Activated CD8-positive, alpha-beta memory T cell treated with anti-CD3 and anti-CD28 coated beads for 4 hours (primary cell): ENCODE data around the gene IDH2.
"Not testable (repeated sequence)": the region's sequence is repeated elsewhere in the genome, so short reads cannot be mapped to it uniquely, and the experiment has no call there.

Experiments used
- DNase-seq, 2 donors: peaks; one replicate each; pipeline ENCODE4 v3.0.0-alpha.2; 2020; ENCODE audit warnings: low read depth in 2 of 2

Gene IDH2

GRCh38 chr15:90084876-90085423 lies 17.3 kb downstream of the IDH2 start:
- no peak for DNase-seq

GRCh38 chr15:90083954-90084607 lies 18.2 kb downstream of the IDH2 start:
- DNase-seq, result no peak

- DNase-seq, result no peak
These were observed 18.8 kb downstream of the IDH2 start for GRCh38 chr15:90083419-90083818.

- DNase-seq, result no peak
These were observed 20.0 kb downstream of the IDH2 start for GRCh38 chr15:90082140-90082715.

- DNase-seq, result no peak
These were observed 21.4 kb downstream of the IDH2 start for GRCh38 chr15:90080818-90081393.

GRCh38 chr15:90080458-90080755 lies 21.9 kb downstream of the IDH2 start:
- no peak for DNase-seq

GRCh38 chr15:90079619-90080457 lies 22.4 kb downstream of the IDH2 start:
- no peak for DNase-seq

GRCh38 chr15:90078965-90079364 lies 23.3 kb downstream of the IDH2 start:
- no peak for DNase-seq

- DNase-seq, result no peak
These were observed 25.6 kb downstream of the IDH2 start for GRCh38 chr15:90076716-90077115.

GRCh38 chr15:90075420-90076289 lies 26.6 kb downstream of the IDH2 start:
- DNase-seq, result no peak

- DNase-seq, result no peak
These were observed 27.4 kb downstream of the IDH2 start for GRCh38 chr15:90074916-90075315.

- DNase-seq, result no peak
These were observed 28.2 kb downstream of the IDH2 start for GRCh38 chr15:90074023-90074422.

GRCh38 chr15:90072978-90073640 lies 29.2 kb downstream of the IDH2 start:
- DNase-seq, result no peak

- DNase-seq, result peak; percentile 61 to 67
These were observed 31.0 kb downstream of the IDH2 start for GRCh38 chr15:90071220-90071807.

GRCh38 chr15:90070623-90071022 lies 31.6 kb downstream of the IDH2 start:
- not testable (repeated sequence) for DNase-seq

GRCh38 chr15:90067953-90068606 lies 34.2 kb downstream of the IDH2 start:
- DNase-seq, result no peak

- no peak for DNase-seq
These were observed 34.9 kb downstream of the IDH2 start for GRCh38 chr15:90067181-90067952.

- no peak for DNase-seq
These were observed 36.6 kb downstream of the IDH2 start for GRCh38 chr15:90065682-90066049.
